Calu3 (cell line): Measurements from ENCODE around the gene FBXO28. TPM values are rescaled to one million over a fixed set of nuclear protein-coding genes. Genes with fewer than 3 reads are reported as not detected.

Source experiments
- BruUV-seq: library from RNA; stranded (reverse); fragments of 400-500 nt; replicated peaks from 2 replicates; lab custom pipeline; 2021; lab: Mats Ljungman, UMichigan
- CTCF ChIA-PET: fragments of 300-600 bp; sonication (Branson Sonifier 250); formaldehyde crosslinking; loops from one replicate; lab custom pipeline; 2022; ENCODE audit warnings: antibody characterized with exemption; lab: Charles Lee
- DNase-seq: peaks from one replicate; pipeline ENCODE4 v3.0.0; 2022
- H3K27ac Mint-ChIP-seq: one replicate; pipeline ENCODE4 v1.8.0; 2022; ENCODE audit warnings: mixed read lengths; ENCODE audit not compliant: unreplicated experiment
- H3K27me3 Mint-ChIP-seq: one replicate; pipeline ENCODE4 v1.8.0; 2022; ENCODE audit warnings: mixed read lengths; ENCODE audit not compliant: unreplicated experiment
- H3K36me3 Mint-ChIP-seq: one replicate; pipeline ENCODE4 v1.8.0; 2022; ENCODE audit warnings: mild to moderate bottlenecking, moderate library complexity, mixed read lengths; ENCODE audit not compliant: insufficient read depth, unreplicated experiment
- H3K4me1 Mint-ChIP-seq: one replicate; pipeline ENCODE4 v1.8.0; 2022; ENCODE audit warnings: mild to moderate bottlenecking, low read depth, mixed read lengths; ENCODE audit not compliant: unreplicated experiment
- H3K4me3 Mint-ChIP-seq: one replicate; pipeline ENCODE4 v1.8.0; 2022; ENCODE audit warnings: mild to moderate bottlenecking, low read depth, moderate library complexity, mixed read lengths; ENCODE audit not compliant: unreplicated experiment
- H3K9me3 Mint-ChIP-seq: one replicate; pipeline ENCODE4 v1.8.0; 2022; ENCODE audit warnings: low read depth, mixed read lengths; ENCODE audit not compliant: unreplicated experiment
- intact Hi-C: fragments of 100-400 bp; cut with micrococcal nuclease; formaldehyde crosslinking; loops from one replicate; pipeline ENCODE4 v1.10.0; 2022; ENCODE audit not compliant: unreplicated experiment
- total RNA-seq: library from RNA; stranded (reverse); gene quantifications from 2 replicates; pipeline ENCODE4 v1.2.3, GENCODE V29; 2022
- TF ChIP-seq, protein P1 (sequence below): fragments of 200-600 bp; IDR thresholded peaks from one replicate; pipeline ENCODE4 v1.8.0; 2022; ENCODE audit warnings: antibody characterized with exemption; ENCODE audit not compliant: unreplicated experiment

Gene FBXO28
- total RNA-seq, 1 experiment from 2014 or later = 100 TPM

DNA sequence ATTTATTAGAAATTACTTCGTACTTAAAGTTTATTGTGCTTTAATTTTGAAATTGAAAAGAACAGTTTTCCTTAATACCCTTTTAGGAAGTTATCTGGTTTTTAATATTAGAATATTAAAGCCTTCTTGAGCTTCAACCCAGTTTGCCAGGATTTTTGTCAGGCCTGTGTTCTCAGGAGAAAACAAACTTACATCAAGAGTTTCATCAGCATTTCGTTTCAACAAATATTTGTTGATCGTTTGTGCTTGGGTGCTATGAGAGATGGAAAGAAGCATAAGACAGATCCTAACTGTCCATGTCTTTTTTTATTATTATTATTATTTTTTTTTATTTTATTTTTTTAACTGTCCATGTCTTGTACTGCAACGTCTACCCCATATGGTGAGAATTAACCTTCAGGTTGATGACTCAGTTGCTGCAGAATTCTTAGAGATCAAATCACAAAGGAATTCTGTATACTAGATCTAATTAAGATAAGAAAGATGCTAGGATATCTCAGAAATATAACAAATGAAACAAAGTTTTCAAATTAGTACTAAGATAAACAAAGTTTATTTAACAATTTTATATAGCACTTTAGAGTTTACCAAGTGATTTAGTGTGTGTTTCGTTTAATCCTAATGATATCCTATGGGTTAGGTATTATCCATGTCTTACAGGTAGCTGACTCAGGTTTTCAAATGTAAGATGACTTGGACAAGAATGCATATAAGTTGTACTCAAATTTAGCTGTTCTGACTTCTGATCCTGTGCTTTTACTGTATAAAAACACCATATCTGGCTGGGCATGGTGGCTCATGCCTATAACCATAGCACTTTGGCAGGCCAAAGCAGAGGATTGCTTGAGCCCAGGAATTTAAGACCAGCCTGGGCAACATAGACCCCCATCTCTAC, 14.3 kb downstream of the FBXO28 start:
- H3K4me3 Mint-ChIP-seq = no peak overlapping the region
- peaks cover 55% of the 10 kb centered on the region for H3K36me3 Mint-ChIP-seq
- intact Hi-C loops = loop anchor here (10.0 kb wide), 1 partner anchor 313 kb away; no protein-coding TSS in a partner anchor
- H3K4me1 Mint-ChIP-seq = peaks cover 14% of the 10 kb centered on the region
- no TSS peak for BruUV-seq
- CTCF ChIA-PET = interaction anchor here (0.7 kb wide), 1 partner anchor 14 kb away, joined by 3 read pairs; the partner anchor contains the start of gene FBXO28
- H3K27ac Mint-ChIP-seq = no peak overlapping the region
- no peaks in the 10 kb centered on the region for H3K27me3 Mint-ChIP-seq
- DNase-seq = no peak
- TF ChIP-seq, protein P1, sequence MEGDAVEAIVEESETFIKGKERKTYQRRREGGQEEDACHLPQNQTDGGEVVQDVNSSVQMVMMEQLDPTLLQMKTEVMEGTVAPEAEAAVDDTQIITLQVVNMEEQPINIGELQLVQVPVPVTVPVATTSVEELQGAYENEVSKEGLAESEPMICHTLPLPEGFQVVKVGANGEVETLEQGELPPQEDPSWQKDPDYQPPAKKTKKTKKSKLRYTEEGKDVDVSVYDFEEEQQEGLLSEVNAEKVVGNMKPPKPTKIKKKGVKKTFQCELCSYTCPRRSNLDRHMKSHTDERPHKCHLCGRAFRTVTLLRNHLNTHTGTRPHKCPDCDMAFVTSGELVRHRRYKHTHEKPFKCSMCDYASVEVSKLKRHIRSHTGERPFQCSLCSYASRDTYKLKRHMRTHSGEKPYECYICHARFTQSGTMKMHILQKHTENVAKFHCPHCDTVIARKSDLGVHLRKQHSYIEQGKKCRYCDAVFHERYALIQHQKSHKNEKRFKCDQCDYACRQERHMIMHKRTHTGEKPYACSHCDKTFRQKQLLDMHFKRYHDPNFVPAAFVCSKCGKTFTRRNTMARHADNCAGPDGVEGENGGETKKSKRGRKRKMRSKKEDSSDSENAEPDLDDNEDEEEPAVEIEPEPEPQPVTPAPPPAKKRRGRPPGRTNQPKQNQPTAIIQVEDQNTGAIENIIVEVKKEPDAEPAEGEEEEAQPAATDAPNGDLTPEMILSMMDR = no peak
- peaks cover 2% of the 10 kb centered on the region for H3K9me3 Mint-ChIP-seq

DNA sequence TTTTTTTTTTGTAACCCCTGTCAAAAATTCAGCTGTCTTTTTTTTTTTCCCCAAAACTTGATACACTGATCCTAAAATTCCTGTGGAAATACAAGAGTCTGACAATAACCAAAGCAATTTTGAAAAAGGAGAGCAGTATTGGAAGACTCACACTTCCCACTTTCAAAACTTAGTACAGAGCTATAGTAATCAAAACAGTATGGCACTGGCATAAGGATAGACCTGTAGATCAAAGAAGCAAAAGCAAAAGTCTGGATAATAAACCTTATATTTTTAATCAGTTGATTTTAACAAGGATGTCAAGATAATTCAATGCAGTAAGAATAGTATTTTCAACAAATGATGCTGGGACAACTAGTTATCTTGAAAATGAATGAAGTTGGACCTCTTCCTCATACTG, 17.3 kb downstream of the FBXO28 start:
- no peak overlapping the region for H3K27ac Mint-ChIP-seq
- H3K36me3 Mint-ChIP-seq = peaks cover 70% of the 10 kb centered on the region
- CTCF ChIA-PET = no interaction called here
- H3K9me3 Mint-ChIP-seq = peaks cover 2% of the 10 kb centered on the region
- peaks cover 1% of the 10 kb centered on the region for H3K4me1 Mint-ChIP-seq
- no peak overlapping the region for H3K4me3 Mint-ChIP-seq
- H3K27me3 Mint-ChIP-seq = no peaks in the 10 kb centered on the region
- intact Hi-C loops = loop anchor here (10.0 kb wide), 1 partner anchor 794 kb away; the partner anchor contains the start of gene DNAH14
- DNase-seq = no peak
- no TSS peak for BruUV-seq
- TF ChIP-seq, protein P1 = no peak

GRCh38 chr1:224132901-224133300, 19.0 kb downstream of the FBXO28 start:
- no TSS peak for BruUV-seq

GRCh38 chr1:224133741-224134299, 19.9 kb downstream of the FBXO28 start:
- Mint-ChIP-seq H3K36me3 (peaks cover 82% of the 10 kb centered on the region), H3K27me3 (no peaks in the 10 kb centered on the region), H3K4me3 (no peak overlapping the region), H3K27ac (no peak overlapping the region), H3K4me1 (no peaks in the 10 kb centered on the region), H3K9me3 (peaks cover 2% of the 10 kb centered on the region)
- intact Hi-C loops = loop anchor here (10.0 kb wide), 1 partner anchor 791 kb away; the partner anchor contains the start of gene DNAH14
- no peak for DNase-seq
- TF ChIP-seq, protein P1 = no peak
- BruUV-seq = no TSS peak
- CTCF ChIA-PET = no interaction called here

More at GRCh38 chr1:224132901-224133300, 19.0 kb downstream of the FBXO28 start:
- no peak for DNase-seq
- CTCF ChIA-PET = no interaction called here
- intact Hi-C loops = loop anchor here (10.0 kb wide), 1 partner anchor 792 kb away; the partner anchor contains the start of gene DNAH14
- Mint-ChIP-seq H3K4me3 (no peak overlapping the region), H3K27me3 (no peaks in the 10 kb centered on the region), H3K36me3 (peaks cover 73% of the 10 kb centered on the region), H3K27ac (no peak overlapping the region), H3K9me3 (peaks cover 2% of the 10 kb centered on the region), H3K4me1 (no peaks in the 10 kb centered on the region)
- TF ChIP-seq, protein P1 = no peak
